AG10803 (cell line): ENCODE results near the gene RSPH10B2.
"Not testable (repeated sequence)": the region's sequence is repeated elsewhere in the genome, so short reads cannot be mapped to it uniquely, and the experiment has no call there.

Source experiments
- DNase-seq: peaks from one replicate; pipeline ENCODE4 v3.0.0; 2010; ENCODE audit warnings: low read depth
- H3K4me3 ChIP-seq: 2 replicates; pipeline ENCODE4 v1.5.1; 2011; ENCODE audit warnings: mild to moderate bottlenecking, low read length, control low read depth
- TF ChIP-seq, protein P1 (sequence below): conservative IDR thresholded peaks from 2 replicates; pipeline ENCODE4 v1.5.1; 2011; ENCODE audit warnings: mild to moderate bottlenecking, low read length, control low read depth, inconsistent platforms

The RSPH10B2 gene

DNA sequence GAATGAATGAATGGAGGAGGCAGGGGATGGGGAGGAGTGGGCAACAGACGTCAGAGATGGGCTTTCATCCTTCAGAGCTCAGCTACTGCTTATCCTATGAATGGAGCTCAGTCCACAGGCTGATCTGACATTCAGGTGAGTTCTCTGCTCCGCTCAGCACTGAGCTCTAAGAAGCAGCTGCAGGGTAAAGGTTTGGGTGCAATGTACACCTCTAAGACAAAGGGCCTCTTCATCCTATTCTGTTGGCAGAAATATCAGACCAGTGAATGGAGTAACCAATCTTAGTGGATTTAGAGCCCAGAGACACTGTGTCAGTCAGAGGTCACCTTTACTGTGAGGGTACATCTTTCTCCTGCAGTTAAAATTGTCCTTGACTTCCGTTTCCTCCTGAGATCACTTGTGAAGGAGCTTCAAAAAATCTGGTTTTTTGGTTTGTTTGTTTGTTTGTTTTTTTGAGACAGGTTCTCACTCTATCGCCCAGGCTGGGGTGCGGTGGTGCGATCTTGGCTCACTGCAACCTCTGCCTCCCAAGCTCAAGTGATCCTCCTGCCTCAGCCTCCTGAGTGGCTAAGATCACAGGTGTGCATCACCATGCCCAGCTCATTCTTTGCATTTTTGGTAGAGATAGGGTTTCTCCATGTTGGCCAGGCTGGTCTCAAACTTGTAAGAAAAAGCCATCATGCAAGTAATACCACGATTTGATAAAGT, 77.3 kb downstream of the RSPH10B2 start:
- TF ChIP-seq, protein P1, sequence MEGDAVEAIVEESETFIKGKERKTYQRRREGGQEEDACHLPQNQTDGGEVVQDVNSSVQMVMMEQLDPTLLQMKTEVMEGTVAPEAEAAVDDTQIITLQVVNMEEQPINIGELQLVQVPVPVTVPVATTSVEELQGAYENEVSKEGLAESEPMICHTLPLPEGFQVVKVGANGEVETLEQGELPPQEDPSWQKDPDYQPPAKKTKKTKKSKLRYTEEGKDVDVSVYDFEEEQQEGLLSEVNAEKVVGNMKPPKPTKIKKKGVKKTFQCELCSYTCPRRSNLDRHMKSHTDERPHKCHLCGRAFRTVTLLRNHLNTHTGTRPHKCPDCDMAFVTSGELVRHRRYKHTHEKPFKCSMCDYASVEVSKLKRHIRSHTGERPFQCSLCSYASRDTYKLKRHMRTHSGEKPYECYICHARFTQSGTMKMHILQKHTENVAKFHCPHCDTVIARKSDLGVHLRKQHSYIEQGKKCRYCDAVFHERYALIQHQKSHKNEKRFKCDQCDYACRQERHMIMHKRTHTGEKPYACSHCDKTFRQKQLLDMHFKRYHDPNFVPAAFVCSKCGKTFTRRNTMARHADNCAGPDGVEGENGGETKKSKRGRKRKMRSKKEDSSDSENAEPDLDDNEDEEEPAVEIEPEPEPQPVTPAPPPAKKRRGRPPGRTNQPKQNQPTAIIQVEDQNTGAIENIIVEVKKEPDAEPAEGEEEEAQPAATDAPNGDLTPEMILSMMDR = no peak
- no peak for DNase-seq

DNA sequence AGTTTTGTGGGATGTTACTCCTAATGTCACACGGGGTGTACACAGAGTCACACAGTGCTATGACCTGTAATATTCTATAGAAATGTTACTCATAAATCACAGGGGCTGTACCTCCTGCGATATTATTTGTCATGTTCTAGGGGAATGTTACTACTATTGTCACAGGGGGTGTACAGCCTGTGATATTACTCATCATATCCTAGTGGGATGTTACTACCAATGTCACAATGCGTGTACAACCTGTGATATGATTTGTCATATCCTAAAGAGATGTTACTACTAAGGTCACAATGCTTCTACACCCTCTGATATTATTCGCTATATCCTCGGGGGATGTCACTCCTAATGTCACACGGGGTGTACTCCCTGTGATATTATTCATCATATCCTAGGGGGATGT, 79.7 kb downstream of the RSPH10B2 start:
- no peak for DNase-seq
- no peak overlapping the region for H3K4me3 ChIP-seq
- TF ChIP-seq, protein P1 = no peak

More for the DNA sequence above, 77.3 kb downstream of the RSPH10B2 start:
- no peak overlapping the region for H3K4me3 ChIP-seq

DNA sequence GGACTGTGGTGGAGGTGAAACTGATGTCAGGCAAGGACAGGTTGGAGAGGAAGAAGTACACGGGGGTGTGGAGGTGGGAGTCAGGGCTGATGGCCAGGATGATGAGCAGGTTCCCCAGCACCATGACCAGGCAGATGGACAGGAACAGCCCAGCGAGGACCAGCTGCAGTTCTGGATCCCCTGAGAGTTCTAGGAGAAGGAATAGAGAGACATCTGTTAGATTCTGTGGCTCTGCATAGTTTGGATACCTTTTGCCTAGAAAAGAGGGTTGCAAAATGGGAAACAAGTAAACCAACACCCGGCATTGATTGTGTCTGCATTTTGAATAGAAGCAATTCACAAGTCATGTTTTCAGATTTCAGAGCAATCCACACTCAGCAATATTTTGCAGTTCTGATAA, 81.6 kb downstream of the RSPH10B2 start:
- not testable (repeated sequence) for H3K4me3 ChIP-seq
- DNase-seq = peak; percentile 6

DNA sequence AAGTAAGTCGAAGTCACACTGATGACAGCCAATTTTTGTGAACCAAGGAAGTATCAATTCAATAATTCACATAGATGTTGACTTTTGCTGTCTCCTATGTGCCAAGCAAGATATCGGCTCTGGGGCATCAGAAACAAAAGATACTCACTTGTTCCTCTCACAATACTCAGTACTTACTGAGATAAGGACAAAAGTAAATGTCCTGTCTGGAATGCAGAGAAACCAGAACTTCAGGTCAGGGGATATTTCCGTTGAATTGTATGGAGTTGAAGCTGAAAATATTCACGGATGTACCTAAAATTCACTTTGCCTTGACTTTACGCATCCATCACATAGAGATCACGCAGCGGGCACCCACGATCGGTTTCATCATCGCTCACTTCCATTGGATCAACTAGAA, 83.2 kb downstream of the RSPH10B2 start:
- H3K4me3 ChIP-seq, DNase-seq: not testable (repeated sequence)

DNA sequence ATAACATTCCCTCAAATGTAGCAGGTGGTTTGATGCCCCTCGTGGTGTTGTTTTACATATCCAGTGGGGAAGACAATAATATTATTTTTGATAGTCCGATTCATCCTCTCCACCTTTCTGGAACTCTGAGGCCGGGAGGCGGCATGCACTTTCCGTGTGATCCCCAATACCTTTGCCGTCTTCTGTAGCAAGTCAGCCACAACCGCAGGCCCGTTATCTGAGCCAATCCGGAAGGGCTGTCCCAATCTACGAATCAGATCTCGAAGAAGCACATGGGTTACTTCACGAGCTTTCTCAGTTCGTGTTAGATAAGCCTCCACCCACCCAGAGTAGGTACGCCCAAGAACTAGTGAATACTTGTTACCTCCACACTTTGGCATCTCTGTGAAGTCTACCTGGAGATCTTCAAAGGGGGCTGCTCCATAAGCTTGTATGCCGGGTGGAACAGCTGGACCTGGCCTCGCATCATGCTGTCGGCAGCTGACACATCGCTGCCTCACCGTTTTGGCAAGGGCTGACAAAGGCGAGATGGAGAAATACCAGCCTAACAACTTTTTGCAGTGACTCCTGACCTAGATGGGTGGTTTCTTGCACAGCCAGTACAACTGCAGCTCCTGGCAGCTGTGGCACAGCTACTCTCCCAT, 88.5 kb downstream of the RSPH10B2 start:
- H3K4me3 ChIP-seq, DNase-seq: not testable (repeated sequence)

DNA sequence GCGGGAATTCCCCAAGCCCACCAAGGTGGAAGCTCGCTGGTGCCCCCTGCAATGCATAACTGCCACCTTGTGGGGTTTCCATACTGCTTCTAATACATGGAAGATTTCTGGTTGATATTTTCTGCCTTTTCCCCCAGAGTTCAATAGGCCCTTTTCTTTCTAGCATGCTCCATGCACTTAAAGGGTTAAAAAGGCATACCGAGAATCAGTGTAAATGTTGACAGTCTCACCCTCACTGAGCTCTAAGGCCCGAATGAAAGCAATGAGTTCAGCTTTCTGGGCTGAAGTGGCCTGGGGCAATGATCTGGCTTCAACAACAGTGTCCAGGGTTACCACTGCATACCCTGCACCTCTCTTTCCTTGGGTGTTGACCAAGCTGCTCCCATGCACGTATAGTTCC, 89.2 kb downstream of the RSPH10B2 start:
- not testable (repeated sequence) for DNase-seq, H3K4me3 ChIP-seq

DNA sequence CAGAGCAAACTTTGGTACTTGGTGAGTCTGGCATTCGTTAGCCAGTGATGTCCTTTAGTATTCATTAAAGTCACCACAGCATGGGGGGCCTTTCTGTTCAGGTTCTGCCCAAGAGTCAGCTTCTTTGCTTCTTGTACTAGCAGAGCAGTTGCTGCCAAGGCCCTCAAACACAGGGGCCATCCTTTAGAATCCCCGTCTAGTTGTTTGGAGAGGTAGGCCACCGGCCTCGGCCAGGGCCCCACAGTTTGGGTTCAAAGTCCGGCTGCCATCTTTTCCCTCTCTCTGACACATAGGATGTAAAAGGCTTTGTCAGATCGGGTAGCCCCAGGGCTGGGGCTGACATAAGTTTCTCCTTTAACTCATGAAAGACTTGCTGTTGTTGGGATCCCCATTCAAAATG, 89.8 kb downstream of the RSPH10B2 start:
- DNase-seq, H3K4me3 ChIP-seq: not testable (repeated sequence)

DNA sequence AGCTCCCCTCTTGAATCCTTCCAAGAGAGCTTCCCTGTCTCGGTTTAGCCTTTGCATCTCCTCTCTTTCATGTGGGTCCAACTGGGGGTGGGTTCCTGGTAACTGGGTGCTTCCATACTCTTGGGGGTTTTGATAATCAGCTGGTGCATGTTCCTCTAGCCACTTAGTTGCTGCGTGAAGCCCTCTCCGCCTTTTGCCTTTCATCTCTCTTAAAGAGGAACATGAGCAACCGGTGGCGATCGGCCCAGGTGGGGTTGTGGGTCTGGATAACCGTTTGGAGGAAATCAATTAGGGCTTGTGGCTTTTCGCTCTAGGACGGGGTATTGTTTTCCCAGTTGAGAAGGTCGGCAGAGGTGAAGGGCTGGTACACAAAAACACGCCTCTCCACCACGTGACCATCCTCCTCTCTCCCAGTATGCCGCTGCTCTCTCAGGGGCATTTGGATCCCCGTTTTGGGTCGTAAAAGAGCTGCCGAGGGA, 92.1 kb downstream of the RSPH10B2 start:
- DNase-seq, H3K4me3 ChIP-seq: not testable (repeated sequence)

DNA sequence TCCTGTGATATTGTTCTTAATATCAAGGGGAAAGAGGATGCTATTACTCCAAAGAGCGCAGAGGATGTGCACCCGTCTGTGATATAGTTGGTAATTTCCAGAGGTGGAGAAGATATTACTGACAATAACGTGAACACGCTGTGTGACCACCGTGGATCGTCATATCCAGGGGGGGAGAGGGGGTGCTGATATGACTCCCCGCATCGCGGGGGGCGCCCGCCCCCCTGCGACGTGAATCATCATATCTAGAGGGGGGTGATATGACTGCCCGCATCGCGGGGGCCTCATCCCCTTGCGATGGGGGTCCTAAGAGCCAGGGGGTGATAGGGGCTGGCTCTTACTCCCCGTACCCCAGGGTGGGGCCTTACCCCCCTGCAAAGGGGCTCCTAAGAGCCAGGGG, 93.8 kb downstream of the RSPH10B2 start:
- DNase-seq, H3K4me3 ChIP-seq: not testable (repeated sequence)
